Mesothelial cell of epicardium (in vitro differentiated cells): Measurements from ENCODE around the gene ABCA4. TPM values are rescaled to one million over a fixed set of nuclear protein-coding genes. Genes with fewer than 3 reads are reported as not detected.

Experiments
- DNase-seq, 2 experiments: peaks; one replicate each; pipeline ENCODE4 v3.0.0; 2021; ENCODE audit warnings: low spot score in 2 of 2; ENCODE audit not compliant: unreplicated experiment in 2 of 2
- H3K27ac Mint-ChIP-seq: 2 replicates; pipeline ENCODE4 v1.8.0; 2021; ENCODE audit warnings: mixed read lengths
- H3K27me3 Mint-ChIP-seq: 2 replicates; pipeline ENCODE4 v1.8.0; 2021; ENCODE audit warnings: low read depth, mixed read lengths
- H3K36me3 Mint-ChIP-seq: 2 replicates; pipeline ENCODE4 v1.8.0; 2021; ENCODE audit warnings: mixed read lengths
- H3K4me1 Mint-ChIP-seq: 2 replicates; pipeline ENCODE4 v1.8.0; 2021; ENCODE audit warnings: mixed read lengths
- H3K4me3 Mint-ChIP-seq: 2 replicates; pipeline ENCODE4 v1.8.0; 2021; ENCODE audit warnings: mild to moderate bottlenecking, moderate library complexity, mixed read lengths
- H3K9me3 Mint-ChIP-seq: 2 replicates; pipeline ENCODE4 v1.8.0; 2021; ENCODE audit warnings: mixed read lengths
- total RNA-seq: library from RNA; stranded (reverse); gene quantifications from 3 replicates; pipeline ENCODE4 v1.2.1, GENCODE V29; 2021
- TF ChIP-seq, protein P1 (sequence below): fragments of 200-600 bp; sonication (generic); IDR thresholded peaks from one replicate; pipeline ENCODE4 v1.5.0; 2021; ENCODE audit warnings: antibody characterized with exemption; ENCODE audit not compliant: unreplicated experiment

The ABCA4 gene
- total RNA-seq, 1 donor from 2014 or later, result 14.5 TPM

DNA sequence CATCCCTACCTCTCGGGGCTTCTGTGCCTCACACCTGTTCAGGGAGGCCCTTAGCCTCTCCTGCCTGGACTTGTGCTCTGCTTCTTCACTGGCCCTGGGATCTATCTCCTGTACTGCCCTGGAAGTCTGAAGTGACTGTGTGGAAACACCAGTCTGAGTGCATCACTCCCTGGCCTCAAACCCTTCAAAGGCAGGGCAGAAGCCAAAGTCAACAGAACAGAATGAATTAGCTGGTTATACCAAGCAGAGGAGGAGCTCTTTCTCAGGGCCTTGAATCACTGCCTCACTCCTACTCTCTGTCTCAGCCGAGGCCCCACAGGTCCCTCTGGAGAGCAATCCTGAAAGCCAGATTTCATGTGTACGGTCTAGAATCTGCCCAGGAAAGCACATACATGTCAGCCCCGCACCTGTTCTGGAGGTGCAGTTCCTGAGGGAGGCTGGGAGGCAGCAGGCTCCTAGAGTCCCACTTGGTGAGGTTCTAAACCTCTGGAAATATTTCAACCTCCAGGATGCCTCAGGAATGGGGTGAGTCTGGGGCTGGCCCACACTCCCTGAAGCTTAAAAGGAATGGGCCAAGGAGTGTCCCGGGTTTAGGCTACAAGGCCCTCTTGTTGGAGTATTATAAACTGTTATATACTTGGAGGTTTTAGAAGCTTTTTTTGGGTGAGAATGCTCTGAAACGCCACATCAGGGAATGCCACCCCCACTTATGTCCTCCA is 98.3 kb downstream of the ABCA4 start:
- Mint-ChIP-seq H3K36me3 (no peaks in the 10 kb centered on the region), H3K27ac (peak overlapping the region; percentile 13), H3K4me1 (peaks cover 24% of the 10 kb centered on the region), H3K4me3 (no peak overlapping the region), H3K9me3 (no peaks in the 10 kb centered on the region), H3K27me3 (no peaks in the 10 kb centered on the region)
- no peak for DNase-seq
- TF ChIP-seq, protein P1, sequence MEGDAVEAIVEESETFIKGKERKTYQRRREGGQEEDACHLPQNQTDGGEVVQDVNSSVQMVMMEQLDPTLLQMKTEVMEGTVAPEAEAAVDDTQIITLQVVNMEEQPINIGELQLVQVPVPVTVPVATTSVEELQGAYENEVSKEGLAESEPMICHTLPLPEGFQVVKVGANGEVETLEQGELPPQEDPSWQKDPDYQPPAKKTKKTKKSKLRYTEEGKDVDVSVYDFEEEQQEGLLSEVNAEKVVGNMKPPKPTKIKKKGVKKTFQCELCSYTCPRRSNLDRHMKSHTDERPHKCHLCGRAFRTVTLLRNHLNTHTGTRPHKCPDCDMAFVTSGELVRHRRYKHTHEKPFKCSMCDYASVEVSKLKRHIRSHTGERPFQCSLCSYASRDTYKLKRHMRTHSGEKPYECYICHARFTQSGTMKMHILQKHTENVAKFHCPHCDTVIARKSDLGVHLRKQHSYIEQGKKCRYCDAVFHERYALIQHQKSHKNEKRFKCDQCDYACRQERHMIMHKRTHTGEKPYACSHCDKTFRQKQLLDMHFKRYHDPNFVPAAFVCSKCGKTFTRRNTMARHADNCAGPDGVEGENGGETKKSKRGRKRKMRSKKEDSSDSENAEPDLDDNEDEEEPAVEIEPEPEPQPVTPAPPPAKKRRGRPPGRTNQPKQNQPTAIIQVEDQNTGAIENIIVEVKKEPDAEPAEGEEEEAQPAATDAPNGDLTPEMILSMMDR, result no peak

DNA sequence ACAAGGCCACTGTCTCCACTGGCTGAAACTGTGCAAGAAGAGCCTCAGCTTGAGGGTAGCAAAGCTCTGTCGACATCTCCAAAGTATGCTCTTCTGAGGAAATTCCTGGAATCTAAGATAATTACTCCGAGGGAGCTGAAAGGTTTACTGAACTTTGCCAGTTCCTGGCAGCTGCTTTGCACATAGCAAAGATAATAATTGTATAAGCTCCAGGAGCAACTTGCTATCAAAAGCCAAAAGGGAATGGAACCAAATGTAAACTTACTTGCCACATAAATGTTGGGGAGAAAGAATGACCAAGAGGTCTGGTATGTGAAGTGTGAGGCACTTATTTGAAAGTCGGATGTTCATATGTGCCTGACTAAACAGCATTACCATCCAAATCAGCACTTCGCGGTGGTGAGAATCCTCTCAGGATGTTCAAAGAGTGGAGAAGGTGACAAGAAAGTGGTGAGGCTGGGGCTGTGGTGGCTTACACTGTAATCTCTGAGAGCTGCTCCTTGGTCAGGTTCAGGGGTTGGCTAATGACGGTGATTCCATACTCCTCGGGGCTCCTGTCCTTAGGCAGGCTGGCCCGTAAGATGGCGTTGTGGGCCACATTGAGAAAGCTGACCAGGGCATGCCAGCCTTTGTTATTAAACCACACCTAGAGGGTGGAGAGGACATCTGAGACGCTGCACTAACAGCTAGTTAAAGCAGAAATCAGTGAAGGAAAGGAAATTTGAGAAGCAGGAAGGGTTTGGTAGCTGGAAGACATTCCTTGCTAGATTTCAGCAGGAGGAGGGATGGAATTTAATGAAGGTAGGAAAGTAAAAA is 100.0 kb downstream of the ABCA4 start:
- H3K36me3 Mint-ChIP-seq, result no peaks in the 10 kb centered on the region
- H3K4me3 Mint-ChIP-seq, result no peak overlapping the region
- TF ChIP-seq, protein P1, result no peak
- no peak for DNase-seq
- no peaks in the 10 kb centered on the region for H3K27me3 Mint-ChIP-seq
- no peaks in the 10 kb centered on the region for H3K9me3 Mint-ChIP-seq
- H3K27ac Mint-ChIP-seq, result peak overlapping the region; percentile 32
- peaks cover 21% of the 10 kb centered on the region for H3K4me1 Mint-ChIP-seq

DNA sequence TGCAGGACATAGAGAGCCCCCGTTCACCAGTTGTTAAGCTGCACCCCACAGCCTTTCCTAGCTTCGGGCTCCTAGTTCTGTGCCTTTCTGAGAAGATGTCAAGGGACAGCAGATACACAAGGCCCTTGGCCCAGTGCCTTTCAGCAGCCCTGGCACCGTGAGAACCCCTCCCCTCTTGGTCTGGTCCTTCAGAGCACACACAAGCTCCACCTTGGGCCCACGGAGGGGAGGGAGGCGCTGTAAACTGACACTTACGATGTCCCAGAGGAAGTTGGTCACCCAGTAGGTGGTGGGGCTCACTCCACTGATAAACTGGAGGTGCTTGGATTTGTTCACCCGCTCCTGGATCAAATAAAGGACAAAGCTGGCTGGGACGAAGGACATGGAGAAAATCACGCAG is 101.6 kb downstream of the ABCA4 start:
- no peaks in the 10 kb centered on the region for H3K36me3 Mint-ChIP-seq
- H3K27me3 Mint-ChIP-seq, result no peaks in the 10 kb centered on the region
- TF ChIP-seq, protein P1, result no peak
- H3K4me3 Mint-ChIP-seq, result no peak overlapping the region
- H3K9me3 Mint-ChIP-seq, result no peaks in the 10 kb centered on the region
- H3K4me1 Mint-ChIP-seq, result peaks cover 21% of the 10 kb centered on the region
- DNase-seq, result no peak
- H3K27ac Mint-ChIP-seq, result no peak overlapping the region

DNA sequence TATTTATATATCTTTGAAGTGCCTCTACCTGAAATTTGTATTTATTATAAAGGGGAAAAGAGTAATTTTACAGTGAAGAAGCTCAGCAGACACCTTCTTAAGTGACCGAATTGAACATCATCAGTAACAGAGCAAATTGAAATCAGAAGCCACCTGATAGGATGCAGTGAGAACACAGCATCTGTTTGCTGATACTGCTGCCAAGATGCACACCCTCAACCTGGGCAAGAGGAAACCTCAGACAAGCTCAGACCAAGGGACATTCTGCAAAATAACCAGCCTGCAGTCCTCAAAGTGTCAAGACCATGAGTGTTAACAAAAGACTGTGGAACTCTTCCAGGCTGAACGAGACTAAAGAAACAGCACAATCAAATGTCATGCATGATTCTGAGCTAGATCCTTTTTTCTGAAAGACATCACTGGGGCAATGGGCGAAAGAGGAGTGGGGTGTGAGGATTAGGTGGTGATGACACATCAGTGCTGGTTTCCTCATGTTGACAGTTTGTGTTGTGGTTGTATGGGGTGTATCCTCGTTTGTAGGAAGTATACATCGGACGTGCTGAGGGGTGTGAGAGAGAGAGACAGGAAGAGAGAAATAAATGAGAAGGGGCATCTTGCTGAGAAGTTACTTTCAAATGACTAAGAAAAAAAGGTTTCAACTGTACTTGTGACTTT is 103.7 kb downstream of the ABCA4 start:
- H3K36me3 Mint-ChIP-seq, result no peaks in the 10 kb centered on the region
- TF ChIP-seq, protein P1, result no peak
- no peaks in the 10 kb centered on the region for H3K9me3 Mint-ChIP-seq
- no peaks in the 10 kb centered on the region for H3K27me3 Mint-ChIP-seq
- H3K4me1 Mint-ChIP-seq, result peaks cover 24% of the 10 kb centered on the region
- no peak for DNase-seq
- no peak overlapping the region for H3K4me3 Mint-ChIP-seq
- no peak overlapping the region for H3K27ac Mint-ChIP-seq

DNA sequence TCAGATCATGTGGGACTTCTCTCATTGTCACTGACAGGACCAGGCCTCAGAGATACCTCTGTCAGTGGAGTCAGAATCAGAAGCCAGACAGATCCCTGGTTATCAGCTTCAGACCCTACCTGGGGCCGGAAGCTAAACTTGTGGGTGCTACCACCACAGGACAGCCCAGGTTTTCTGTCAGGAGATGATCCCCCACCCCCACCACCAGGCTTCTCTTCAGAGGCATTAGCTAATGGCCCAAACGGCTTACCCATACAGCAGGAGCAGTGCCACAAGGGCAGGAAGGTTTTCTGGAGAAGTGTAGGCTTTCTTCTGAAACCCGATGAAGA is 105.5 kb downstream of the ABCA4 start:
- no peak overlapping the region for H3K4me3 Mint-ChIP-seq
- DNase-seq, result no peak
- TF ChIP-seq, protein P1, result no peak
- peaks cover 12% of the 10 kb centered on the region for H3K4me1 Mint-ChIP-seq
- H3K36me3 Mint-ChIP-seq, result no peaks in the 10 kb centered on the region
- no peaks in the 10 kb centered on the region for H3K9me3 Mint-ChIP-seq
- no peaks in the 10 kb centered on the region for H3K27me3 Mint-ChIP-seq
- no peak overlapping the region for H3K27ac Mint-ChIP-seq
